LNCAP (cell line): ENCODE measurements around the gene DAP3.
"Not testable (repeated sequence)": the region's sequence is repeated elsewhere in the genome, so short reads cannot be mapped to it uniquely, and the experiment has no call there.

Source experiments
- TF ChIP-seq, protein P1 (sequence below): fragments of 450-650 bp; IDR thresholded peaks from 2 replicates; pipeline ENCODE4 v1.5.1; 2017; ENCODE audit warnings: mild to moderate bottlenecking

DAP3 gene

DNA sequence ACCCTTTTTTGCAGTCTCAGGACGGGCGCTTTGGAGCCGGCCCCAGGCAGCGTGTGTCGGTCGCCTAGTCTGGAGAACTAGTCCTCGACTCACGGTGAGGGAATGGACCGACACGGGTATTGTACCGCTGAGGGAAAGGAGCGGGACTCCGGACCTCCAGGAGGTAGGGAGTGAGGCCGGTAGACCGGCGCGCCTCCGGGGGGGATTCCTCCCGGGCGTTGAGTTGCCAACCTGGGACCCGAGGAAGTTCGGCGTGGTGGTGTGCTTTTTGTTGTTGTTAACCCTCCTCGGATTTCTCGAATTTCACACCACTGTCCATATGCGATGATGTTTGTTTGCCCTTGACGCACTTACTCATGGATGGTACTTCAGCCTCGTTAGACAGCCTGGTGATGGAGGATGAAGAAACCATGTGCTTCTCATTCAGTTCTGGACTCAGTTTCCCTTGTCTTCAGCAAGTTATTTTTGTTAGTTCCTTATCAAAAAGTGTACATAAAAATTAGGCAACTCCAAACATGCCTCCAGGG lies at the start of gene DAP3:
TSS of gene DAP3 (plus strand) at position 11 of the 527 bp plus-strand sequence. CDS start 20,689 bp downstream, outside the sequence.
- TF ChIP-seq, protein P1, sequence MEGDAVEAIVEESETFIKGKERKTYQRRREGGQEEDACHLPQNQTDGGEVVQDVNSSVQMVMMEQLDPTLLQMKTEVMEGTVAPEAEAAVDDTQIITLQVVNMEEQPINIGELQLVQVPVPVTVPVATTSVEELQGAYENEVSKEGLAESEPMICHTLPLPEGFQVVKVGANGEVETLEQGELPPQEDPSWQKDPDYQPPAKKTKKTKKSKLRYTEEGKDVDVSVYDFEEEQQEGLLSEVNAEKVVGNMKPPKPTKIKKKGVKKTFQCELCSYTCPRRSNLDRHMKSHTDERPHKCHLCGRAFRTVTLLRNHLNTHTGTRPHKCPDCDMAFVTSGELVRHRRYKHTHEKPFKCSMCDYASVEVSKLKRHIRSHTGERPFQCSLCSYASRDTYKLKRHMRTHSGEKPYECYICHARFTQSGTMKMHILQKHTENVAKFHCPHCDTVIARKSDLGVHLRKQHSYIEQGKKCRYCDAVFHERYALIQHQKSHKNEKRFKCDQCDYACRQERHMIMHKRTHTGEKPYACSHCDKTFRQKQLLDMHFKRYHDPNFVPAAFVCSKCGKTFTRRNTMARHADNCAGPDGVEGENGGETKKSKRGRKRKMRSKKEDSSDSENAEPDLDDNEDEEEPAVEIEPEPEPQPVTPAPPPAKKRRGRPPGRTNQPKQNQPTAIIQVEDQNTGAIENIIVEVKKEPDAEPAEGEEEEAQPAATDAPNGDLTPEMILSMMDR: not testable (repeated sequence)

DNA sequence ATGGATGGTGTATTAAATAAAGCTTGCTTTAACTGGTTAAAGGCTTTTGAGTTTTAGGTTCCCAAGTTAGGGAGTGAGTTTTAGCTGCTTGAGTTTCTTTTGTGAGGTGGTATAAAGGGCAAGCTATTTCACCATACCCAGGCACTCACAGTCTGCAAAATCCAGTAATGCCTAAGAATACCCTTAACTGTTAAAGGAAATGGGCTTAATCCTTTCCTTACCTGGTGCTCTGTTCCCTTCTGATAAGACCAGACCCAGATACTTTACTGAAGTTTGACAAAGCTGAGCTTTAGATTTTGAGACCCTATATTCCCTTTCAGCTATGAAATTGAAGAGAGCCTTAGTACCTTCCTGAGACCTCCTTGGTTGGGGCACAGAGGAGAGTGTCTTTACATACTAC lies 48.5 kb upstream of the DAP3 start:
- TF ChIP-seq, protein P1: no peak

DNA sequence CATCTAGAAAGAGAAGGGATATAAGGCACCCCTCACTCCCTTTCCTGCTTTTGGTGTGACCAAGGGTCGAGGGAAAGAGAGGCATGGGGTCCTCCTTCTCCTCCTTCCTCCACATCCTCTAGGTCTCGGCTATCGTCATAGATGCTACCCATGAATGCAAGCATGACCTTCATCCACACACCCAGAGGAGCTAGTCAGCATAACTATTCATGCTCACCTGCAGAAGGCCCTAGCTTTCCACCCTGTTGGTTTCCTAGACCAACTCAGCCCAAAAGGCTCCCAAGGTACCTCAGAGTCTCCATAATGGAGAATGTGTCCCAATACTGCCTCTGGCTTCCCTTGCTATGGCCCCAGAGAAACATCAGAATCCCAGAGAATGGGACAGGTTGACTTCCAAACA lies 45.7 kb upstream of the DAP3 start:
- TF ChIP-seq, protein P1: no peak

DNA sequence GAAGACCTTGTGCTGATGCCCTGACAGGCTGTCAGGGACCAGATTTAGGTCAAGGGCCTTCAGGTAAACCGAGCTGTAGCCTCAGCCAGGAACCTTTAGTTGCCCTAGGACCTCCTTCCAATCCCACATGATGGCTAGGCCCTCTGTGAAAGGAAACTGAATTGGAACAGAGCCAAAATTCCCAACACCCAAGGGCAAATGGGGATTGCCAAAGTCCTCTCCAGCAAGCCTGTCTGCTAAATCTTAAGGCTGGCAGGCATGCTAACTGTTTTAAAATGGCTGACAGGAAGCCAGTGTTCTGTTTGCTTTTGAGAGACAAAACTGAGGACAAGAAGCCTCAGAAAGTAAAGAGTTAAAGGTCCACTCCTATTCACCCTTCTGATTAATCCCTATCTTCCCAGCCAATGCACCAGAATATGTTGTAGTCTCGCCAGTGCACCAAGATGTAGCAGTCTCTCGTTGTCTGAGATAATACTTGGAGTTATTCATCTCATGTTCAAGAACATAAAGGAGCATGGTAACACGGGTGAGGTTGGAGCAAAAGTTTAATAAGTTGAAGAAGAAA lies 43.8 kb upstream of the DAP3 start:
- TF ChIP-seq, protein P1: no peak

DNA sequence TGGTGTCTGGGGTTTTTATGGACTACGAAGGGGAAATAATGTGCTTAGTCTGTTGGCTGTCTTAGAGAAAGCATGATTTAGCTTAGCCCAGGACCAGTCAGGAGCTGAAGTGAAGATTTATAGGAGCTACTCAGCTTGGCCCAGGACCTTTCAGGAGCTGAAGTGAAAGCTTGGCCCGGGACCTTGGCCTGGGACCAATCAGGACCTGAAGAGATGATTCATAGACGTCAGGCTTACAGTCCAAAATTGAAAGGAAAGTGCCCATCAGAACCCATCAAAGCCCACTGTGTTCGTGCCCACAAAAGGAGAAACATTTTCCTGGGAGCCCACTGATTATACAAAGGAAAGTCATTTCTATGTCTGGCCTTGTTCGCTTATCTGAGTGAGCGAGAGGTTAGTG lies 43.2 kb upstream of the DAP3 start:
- TF ChIP-seq, protein P1: no peak

DNA sequence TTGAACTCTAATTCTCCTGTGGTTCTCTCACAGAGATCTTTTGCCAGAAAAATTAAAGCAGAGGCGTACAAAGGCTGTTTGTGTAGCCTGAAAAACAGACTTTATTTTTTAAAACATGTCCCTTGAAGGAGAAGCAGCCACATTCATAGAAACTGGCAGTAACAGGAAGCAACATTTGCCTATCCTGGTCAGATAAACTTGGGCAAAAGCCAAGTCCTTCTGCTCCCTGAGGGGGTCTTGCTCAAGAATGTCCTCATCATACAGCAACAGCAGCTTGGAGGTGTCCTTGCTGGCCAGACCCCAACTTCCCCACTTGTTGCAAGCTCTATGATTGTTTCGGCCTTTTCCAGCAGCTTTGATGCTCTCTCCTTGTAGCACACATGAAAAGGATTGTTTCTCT lies 42.6 kb upstream of the DAP3 start:
- TF ChIP-seq, protein P1: no peak

DNA sequence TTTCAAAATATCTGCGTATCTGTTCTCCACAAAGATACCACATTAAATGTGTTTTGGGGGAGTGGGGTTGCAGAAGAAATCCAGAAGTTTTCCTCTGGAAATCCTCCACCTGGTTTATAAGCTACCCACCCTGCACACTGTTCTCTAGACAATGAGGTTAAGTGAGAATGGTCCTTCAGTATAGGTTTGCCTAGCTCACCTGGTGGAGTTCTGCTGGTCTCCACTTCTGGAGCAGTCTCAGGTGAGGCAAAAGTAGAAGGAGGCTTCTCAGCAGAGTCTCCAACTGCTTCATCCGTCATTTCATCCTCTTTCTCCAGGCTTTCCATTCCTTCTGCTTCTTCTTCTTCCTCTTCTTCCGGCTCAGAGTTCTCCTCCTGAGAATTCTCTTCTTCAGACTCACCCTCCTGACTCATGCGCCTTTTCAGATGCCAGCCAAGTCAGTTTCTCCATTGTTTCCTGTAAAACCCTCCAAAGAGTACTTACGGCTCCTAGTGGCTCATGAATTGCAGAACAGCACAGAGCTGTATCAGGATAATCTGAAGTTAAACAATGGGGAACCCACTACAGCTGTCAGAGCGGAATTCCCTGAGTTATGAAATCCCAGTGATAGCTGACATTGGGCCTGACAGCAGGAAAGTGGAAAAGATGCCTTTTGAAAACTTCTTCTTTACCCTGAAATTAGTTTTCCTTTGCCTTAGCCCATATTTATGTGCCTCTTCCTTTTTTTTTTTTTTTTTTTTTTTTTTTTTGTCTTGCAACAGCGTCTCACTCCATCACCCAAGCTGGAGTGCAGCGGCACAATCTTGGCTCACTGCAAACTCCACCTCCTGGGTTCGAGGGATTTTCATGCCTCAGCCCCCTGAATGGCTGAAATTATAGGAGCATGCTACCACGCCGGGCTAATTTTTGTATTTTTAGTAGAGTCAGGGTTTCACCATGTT lies 40.4 kb upstream of the DAP3 start:
- TF ChIP-seq, protein P1: peak; percentile 67; the same call in 1 of the 2 replicates
